GM12878 (cell line): ENCODE data around the gene FRMD5. TPM values are rescaled to one million over a fixed set of nuclear protein-coding genes. Genes with fewer than 3 reads are reported as not detected.

Source experiments
- ATAC-seq: fragments of 200-7000 bp; cut with Tn5 transposase; 3 replicates; pipeline ENCODE4 v1.9.1; 2020; ENCODE audit warnings: mild to moderate bottlenecking, moderate library complexity
- BruUV-seq: library from RNA; stranded (reverse); fragments of 400-500 nt; replicated peaks from 2 replicates; lab custom pipeline; 2021; lab: Mats Ljungman, UMichigan
- CTCF ChIA-PET: fragments of 300-600 bp; sonication (Branson Sonifier 250); formaldehyde crosslinking; extraction: SDS; loops from one replicate; lab custom pipeline; 2021; ENCODE audit warnings: inconsistent platforms; lab: Yijun Ruan, JAX
- POLR2A ChIA-PET: fragments of 350-600 bp; formaldehyde crosslinking; extraction: SDS; loops from one replicate; lab custom pipeline; 2021; ENCODE audit warnings: inconsistent platforms; lab: Charles Lee
- RAD21 ChIA-PET: fragments of 300-600 bp; sonication (Branson Sonifier 250); formaldehyde crosslinking; loops from one replicate; lab custom pipeline; 2023; ENCODE audit warnings: antibody characterized with exemption; ENCODE audit not compliant: unreplicated experiment; lab: Charles Lee
- SMC1A ChIA-PET: fragments of 300-600 bp; sonication (Branson Sonifier 250); formaldehyde crosslinking; loops from one replicate; lab custom pipeline; 2023; ENCODE audit not compliant: unreplicated experiment, uncharacterized antibody; lab: Charles Lee
- DNase-seq: peaks from one replicate; pipeline ENCODE4 v3.0.0-alpha.2; 2011; ENCODE audit warnings: low read depth, low spot score
- FAIRE-seq: peaks from 3 replicates; lab custom pipeline; 2011; peaks lifted over from hg19 to GRCh38; lab: Jason Lieb, UNC
- H2AFZ ChIP-seq: 2 replicates; pipeline ENCODE4 v1.6.0; 2011; ENCODE audit warnings: low read depth, low read length, control low read depth; ENCODE audit not compliant: control insufficient read depth
- H3K27ac ChIP-seq: 2 replicates; pipeline ENCODE4 v1.5.1; 2011; ENCODE audit warnings: control low read depth; ENCODE audit not compliant: control insufficient read depth, insufficient read depth
- H3K27me3 ChIP-seq, 2 experiments: replicated peaks in 1 of 2; 2 replicates each; pipeline versions ENCODE4 v1.6.0 to v1.6.1; 2011; ENCODE audit warnings: low read length in 1 of 2; ENCODE audit not compliant: control insufficient read depth in 2 of 2, insufficient read depth in 2 of 2
- H3K36me3 ChIP-seq, 2 experiments: 2 replicates each; pipeline ENCODE4 v1.5.1; 2011; ENCODE audit warnings: low read length in 1 of 2; ENCODE audit not compliant: control insufficient read depth in 2 of 2, insufficient read depth in 2 of 2
- H3K4me1 ChIP-seq: 2 replicates; pipeline ENCODE4 v1.6.1; 2011; ENCODE audit warnings: mild to moderate bottlenecking, low read length, moderate library complexity, mixed read lengths; ENCODE audit not compliant: control insufficient read depth, insufficient read depth
- H3K4me2 ChIP-seq: 2 replicates; pipeline ENCODE4 v1.6.0; 2011; ENCODE audit warnings: control low read depth; ENCODE audit not compliant: control insufficient read depth, insufficient read depth
- H3K4me3 ChIP-seq: fragments of 200-600 bp; sonication (generic); 2 replicates; pipeline ENCODE4 v1.5.1; 2016
- H3K79me2 ChIP-seq: 2 replicates; pipeline ENCODE4 v1.6.0; 2011; ENCODE audit warnings: low read length; ENCODE audit not compliant: control insufficient read depth, insufficient read depth
- H3K9ac ChIP-seq: 2 replicates; pipeline ENCODE4 v1.8.0; 2011; ENCODE audit warnings: low read length, control low read depth, mixed read lengths; ENCODE audit not compliant: control insufficient read depth, insufficient read depth
- H3K9me3 ChIP-seq: replicated peaks from 3 replicates; pipeline ENCODE4 v1.5.1; 2011; ENCODE audit warnings: mild to moderate bottlenecking, low read length; ENCODE audit not compliant: control insufficient read depth, insufficient read depth
- H4K20me1 ChIP-seq: 2 replicates; pipeline ENCODE4 v1.6.0; 2011; ENCODE audit not compliant: control insufficient read depth, insufficient read depth
- ATF7 ChIP-seq: fragments of 450-650 bp; IDR thresholded peaks from 2 replicates; pipeline ENCODE4 v1.6.1; 2016; ENCODE audit warnings: low read depth, mild to moderate bottlenecking
- CBX5 ChIP-seq: sonication (generic); IDR thresholded peaks from 2 replicates; pipeline ENCODE4 v1.6.1; 2016; ENCODE audit warnings: low read depth, moderate library complexity, mild to moderate bottlenecking, inconsistent platforms
- CHD2 ChIP-seq: IDR thresholded peaks from 2 replicates; pipeline ENCODE4 v1.6.1; 2011; ENCODE audit warnings: low read depth, low read length, improper control_type of control experiment, borderline replicate concordance
- ELK1 ChIP-seq: IDR thresholded peaks from 2 replicates; pipeline ENCODE4 v1.6.1; 2012; ENCODE audit warnings: low read depth, low read length, improper control_type of control experiment
- EP300 ChIP-seq, 2 experiments: fragments of 150-350 bp in 1 of 2; IDR thresholded peaks; 2 replicates each; pipeline ENCODE4 v1.6.1; 2011 to 2012; ENCODE audit warnings: low read depth in 2 of 2, low read length in 2 of 2, borderline replicate concordance in 1 of 2, improper control_type of control experiment in 1 of 2, inconsistent platforms in 1 of 2; ENCODE audit not compliant: control insufficient read depth in 1 of 2
- ETV6 ChIP-seq, 2 experiments: fragments of 450-650 bp in 1 of 2; IDR thresholded peaks in 1 of 2; conservative IDR thresholded peaks in 1 of 2; 2 replicates each; pipeline ENCODE4 v1.6.1; 2014; ENCODE audit warnings: antibody characterized with exemption in 1 of 2, borderline replicate concordance in 1 of 2, low read depth in 1 of 2, mild to moderate bottlenecking in 1 of 2, moderate library complexity in 1 of 2
- IKZF2 ChIP-seq, 2 experiments: fragments of 450-650 bp; IDR thresholded peaks; 2 replicates each; pipeline ENCODE4 v1.6.1; 2017; ENCODE audit warnings: mild to moderate bottlenecking in 2 of 2, moderate library complexity in 2 of 2
- IRF4 ChIP-seq: IDR thresholded peaks from 2 replicates; pipeline ENCODE4 v1.6.1; 2011; ENCODE audit warnings: low read depth, low read length
- TAF1 ChIP-seq: IDR thresholded peaks from 2 replicates; pipeline ENCODE4 v1.6.1; 2011; ENCODE audit warnings: mild to moderate bottlenecking, low read depth, low read length, borderline replicate concordance
- WGBS: methylation state at CpG from one replicate; pipeline ENCODE4 v1.1.6; 2016; ENCODE audit warnings: low lambda C conversion rate; ENCODE audit not compliant: insufficient replicate concordance, insufficient coverage; ENCODE audit errors: missing lambda C conversion rate; 5-methylcytosine and 5-hydroxymethylcytosine counted together
- in situ Hi-C: fragments of 300-500 bp; cut with MboI; formaldehyde crosslinking; loops from 9 replicates; pipeline ENCODE4 v1.14.3; 2018; ENCODE audit warnings: mixed read lengths
- intact Hi-C: fragments of 100-400 bp; cut with micrococcal nuclease; formaldehyde crosslinking; loops from one replicate; pipeline ENCODE4 v1.14.2; 2022; ENCODE audit not compliant: unreplicated experiment
- polyA plus RNA-seq, 11 experiments: library from polyadenylated mRNA; depleted of rRNA in 4 of 11; unstranded in 6 of 11; stranded (reverse) in 5 of 11; fragments of >200 nt; fragmentation: Nextera tagmentation in 4 of 11; fragmentation: Illumina TruSeq in 1 of 11; extraction: Ambion mirVana in 4 of 11; extraction: Trizol in 1 of 11; gene quantifications; 1 replicate in 1 of 11; 2 replicates in 10 of 11; pipeline versions ENCODE4 v1.2.1 to v1.2.3, GENCODE V29; 2011 to 2016; ENCODE audit warnings: inconsistent platforms in 2 of 11, missing spikeins in 2 of 11, low read depth in 1 of 11
- total RNA-seq, 4 experiments: library from RNA; depleted of rRNA in 3 of 4; stranded (reverse); fragments of >200 nt in 3 of 4; fragmentation: Illumina TruSeq in 1 of 4; extraction: Trizol in 1 of 4; gene quantifications; 2 replicates each; pipeline versions ENCODE4 v1.2.1 to v1.2.3, GENCODE V29; 2013 to 2021

Gene FRMD5
- total and polyA plus RNA-seq, 10 of the 15 experiments (the other 5 are each of a cell fraction or from before 2014, with no cell fraction given) = 0.26 to 6.4 (median 0.68) TPM; not detected in 1

DNA sequence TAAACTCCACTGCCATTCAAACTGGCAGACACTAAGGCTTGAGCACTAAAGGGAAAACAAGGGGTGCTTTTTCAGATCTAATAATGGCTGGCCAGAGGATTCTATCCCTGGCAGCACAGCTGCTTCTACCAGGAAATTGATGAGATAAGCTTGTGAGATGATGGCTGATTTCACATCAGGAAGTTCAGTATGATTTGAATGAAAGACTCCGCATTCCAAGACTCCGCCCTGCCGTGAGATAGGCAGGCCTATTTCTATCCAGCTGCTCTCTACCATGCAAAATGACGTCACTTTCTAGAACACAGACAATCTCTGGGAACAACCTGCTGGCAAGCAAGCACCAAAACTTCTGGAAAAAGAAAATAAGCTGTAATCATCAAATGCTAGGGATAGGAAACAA, 196.5 kb downstream of the FRMD5 start:
- ATAC-seq (no peak), FAIRE-seq (no peak), DNase-seq (no peak)
- H3K4me1 ChIP-seq = no peaks in the 10 kb centered on the region
- no TSS peak for BruUV-seq
- H3K27me3 ChIP-seq = no peaks in the 10 kb centered on the region
- 63% methylated on average over 4 of the region's 4 CpGs for WGBS
- in situ Hi-C loops (no loop called here), intact Hi-C loops (no loop called here)
- H3K9ac ChIP-seq = no peak overlapping the region
- TF ChIP-seq EP300 (IDR thresholded peaks at IDR 0.05; ENCODE audit: borderline replicate concordance in 1 of 2, control insufficient read depth in 1 of 2, low read depth in 2 of 2, low read length in 2 of 2) = no peak
- TF ChIP-seq ATF7 = 0 out of 2 replicates have a peak, but pooled peaks have one; percentile 19
- H3K4me2 ChIP-seq = no peak overlapping the region
- H3K27ac ChIP-seq = no peak overlapping the region
- H3K79me2 ChIP-seq = no peaks in the 10 kb centered on the region
- ChIA-PET SMC1A (interaction anchor here (0.7 kb wide), 1 partner anchor 92 kb away, joined by 4 read pairs; no protein-coding TSS in a partner anchor), CTCF (no interaction called here), RAD21 (no interaction called here), POLR2A (interaction anchor here (0.6 kb wide), 1 partner anchor 24 kb away, joined by 3 read pairs; no protein-coding TSS in a partner anchor)
- H3K9me3 ChIP-seq = no peaks in the 10 kb centered on the region
- no peaks in the 10 kb centered on the region for H4K20me1 ChIP-seq
- no peak overlapping the region for H3K4me3 ChIP-seq
- no peak overlapping the region for H2AFZ ChIP-seq
- no peaks in the 10 kb centered on the region for H3K36me3 ChIP-seq

- in situ Hi-C loops = no loop called here
- Histone ChIP-seq H3K27me3 (no peaks in the 10 kb centered on the region), H3K4me1 (peaks cover 2% of the 10 kb centered on the region; the same call in 1 of the 2 replicates), H2AFZ (no peak overlapping the region), H4K20me1 (no peaks in the 10 kb centered on the region), H3K27ac (no peak overlapping the region), H3K9me3 (no peaks in the 10 kb centered on the region), H3K4me3 (no peak overlapping the region), H3K9ac (no peak overlapping the region), H3K79me2 (no peaks in the 10 kb centered on the region), H3K36me3 (no peaks in the 10 kb centered on the region), H3K4me2 (no peak overlapping the region)
- no TSS peak for BruUV-seq
- FAIRE-seq (no peak), ATAC-seq (no peak), DNase-seq (no peak)
- TF ChIP-seq CHD2 (no peak), TAF1 (no peak), IKZF2 (IDR thresholded peaks at IDR 0.05) (no peak), ELK1 (no peak), CBX5 (no peak), IRF4 (no peak), ETV6 (conservative IDR thresholded peaks at IDR 0.05 in 1 of 2, IDR thresholded peaks at IDR 0.05 in 1 of 2; ENCODE audit: borderline replicate concordance in 1 of 2, low read depth in 1 of 2) (no peak)
- intact Hi-C loops = no loop called here
- 95% methylated on average over 2 of the region's 2 CpGs for WGBS
- ChIA-PET POLR2A (no interaction called here), SMC1A (interaction anchor here (1.5 kb wide), 1 partner anchor 66 kb away, joined by 3 read pairs; no protein-coding TSS in a partner anchor), CTCF (interaction anchor here (0.9 to 1.2 kb wide), 2 partner anchors 84 to 88 kb away, joined by 3 read pairs; no protein-coding TSS in a partner anchor), RAD21 (no interaction called here)
These were observed 203.9 kb downstream of the FRMD5 start for GRCh38 chr15:43991206-43991605.
